ENCODE results near the gene DUT. TPM values are rescaled to one million over a fixed set of nuclear protein-coding genes. Genes with fewer than 3 reads are reported as not detected.

DUT gene
- total RNA-seq, 1 experiment from 2014 or later = 85.2 TPM

GRCh38 chr15:48361685-48362084, 30.5 kb downstream of the DUT start:
- Histone ChIP-seq H3K4me2 (ENCODE audit: low read length) (no peak overlapping the region), H2AFZ (ENCODE audit: low read length) (no peak overlapping the region), H3K9me2 (replicated peaks; ENCODE audit: low read length) (no peaks in the 10 kb centered on the region), H3K9ac (ENCODE audit: low read length) (no peak overlapping the region), H3K27ac (ENCODE audit: low read length) (0 out of 2 replicates have a peak overlapping the region, but pooled peaks have one; percentile 28), H4K20me1 (ENCODE audit: low read length) (no peaks in the 10 kb centered on the region), H3K9me3 (ENCODE audit: low read length) (no peaks in the 10 kb centered on the region), H3F3A (ENCODE audit: low read length, unreplicated experiment) (no peaks in the 10 kb centered on the region), H3K79me2 (ENCODE audit: low read length) (no peaks in the 10 kb centered on the region), H3K36me3 (ENCODE audit: low read depth, low read length) (no peaks in the 10 kb centered on the region), H3K4me1 (ENCODE audit: insufficient read depth, low read length) (peaks cover 13% of the 10 kb centered on the region), H3K4me3 (ENCODE audit: low read length) (no peak overlapping the region), H3K27me3 (ENCODE audit: low read length) (no peaks in the 10 kb centered on the region)
- no peak for ATAC-seq
- TF ChIP-seq CTCF (conservative IDR thresholded peaks at IDR 0.05; ENCODE audit: low read depth, low read length) (no peak), EZH2 (IDR thresholded peaks at IDR 0.05; ENCODE audit: low read length, unreplicated experiment) (no peak), EZH2phosphoT487 (IDR thresholded peaks at IDR 0.05; ENCODE audit: borderline replicate concordance, low read length) (no peak)
- no peak for DNase-seq
- POLR2A ChIA-PET (ENCODE audit: unreplicated experiment) = no interaction called here
- intact Hi-C loops (cut with micrococcal nuclease) = no loop called here
- BruUV-seq (replicated peaks) = no TSS peak
- CTCF ChIA-PET = no interaction called here

- Histone ChIP-seq H3K4me1 (ENCODE audit: insufficient read depth, low read length) (peaks cover 9% of the 10 kb centered on the region), H3K9me3 (ENCODE audit: low read length) (no peaks in the 10 kb centered on the region), H2AFZ (ENCODE audit: low read length) (no peak overlapping the region), H3K27ac (ENCODE audit: low read length) (no peak overlapping the region), H3K9ac (ENCODE audit: low read length) (no peak overlapping the region), H3F3A (ENCODE audit: low read length, unreplicated experiment) (no peaks in the 10 kb centered on the region), H4K20me1 (ENCODE audit: low read length) (no peaks in the 10 kb centered on the region), H3K4me2 (ENCODE audit: low read length) (no peak overlapping the region), H3K79me2 (ENCODE audit: low read length) (no peaks in the 10 kb centered on the region), H3K9me2 (replicated peaks; ENCODE audit: low read length) (no peaks in the 10 kb centered on the region), H3K27me3 (ENCODE audit: low read length) (no peaks in the 10 kb centered on the region), H3K4me3 (ENCODE audit: low read length) (no peak overlapping the region), H3K36me3 (ENCODE audit: low read depth, low read length) (no peaks in the 10 kb centered on the region)
- no peak for ATAC-seq
- ChIA-PET CTCF (no interaction called here), POLR2A (ENCODE audit: unreplicated experiment) (no interaction called here)
- BruUV-seq (replicated peaks) = no TSS peak
- no peak for DNase-seq
- intact Hi-C loops (cut with micrococcal nuclease) = no loop called here
- TF ChIP-seq EZH2 (IDR thresholded peaks at IDR 0.05; ENCODE audit: low read length, unreplicated experiment) (no peak), EZH2phosphoT487 (IDR thresholded peaks at IDR 0.05; ENCODE audit: borderline replicate concordance, low read length) (no peak), CTCF (conservative IDR thresholded peaks at IDR 0.05; ENCODE audit: low read depth, low read length) (no peak)
Observed at GRCh38 chr15:48363474-48363873, 32.2 kb downstream of the DUT start.

GRCh38 chr15:48365575-48365974, 34.3 kb downstream of the DUT start:
- Histone ChIP-seq H3K9ac (ENCODE audit: low read length) (no peak overlapping the region), H3K27ac (ENCODE audit: low read length) (no peak overlapping the region), H2AFZ (ENCODE audit: low read length) (no peak overlapping the region), H3K36me3 (ENCODE audit: low read depth, low read length) (no peaks in the 10 kb centered on the region), H3K27me3 (ENCODE audit: low read length) (no peaks in the 10 kb centered on the region), H3K4me2 (ENCODE audit: low read length) (no peak overlapping the region), H3K79me2 (ENCODE audit: low read length) (no peaks in the 10 kb centered on the region), H3K4me3 (ENCODE audit: low read length) (no peak overlapping the region), H3K9me2 (replicated peaks; ENCODE audit: low read length) (no peaks in the 10 kb centered on the region), H3K9me3 (ENCODE audit: low read length) (no peaks in the 10 kb centered on the region), H4K20me1 (ENCODE audit: low read length) (no peaks in the 10 kb centered on the region), H3K4me1 (ENCODE audit: insufficient read depth, low read length) (peaks cover 4% of the 10 kb centered on the region; the same call in 1 of the 2 replicates), H3F3A (ENCODE audit: low read length, unreplicated experiment) (no peaks in the 10 kb centered on the region)
- TF ChIP-seq CTCF (conservative IDR thresholded peaks at IDR 0.05; ENCODE audit: low read depth, low read length) = no peak
- TF ChIP-seq EZH2 (IDR thresholded peaks at IDR 0.05; ENCODE audit: low read length, unreplicated experiment) = no peak
- intact Hi-C loops (cut with micrococcal nuclease) = no loop called here
- no peak for DNase-seq
- no peak for ATAC-seq
- POLR2A ChIA-PET (ENCODE audit: unreplicated experiment) = no interaction called here
- no TSS peak for BruUV-seq (replicated peaks)
- CTCF ChIA-PET = no interaction called here
